Activated CD4-positive, alpha-beta memory T cell treated with anti-CD3 and anti-CD28 coated beads for 36 hours (primary cell): ENCODE results near the gene GSG1L. TPM values are rescaled to one million over a fixed set of nuclear protein-coding genes. Genes with fewer than 3 reads are reported as not detected.
"Not testable (repeated sequence)": the region's sequence is repeated elsewhere in the genome, so short reads cannot be mapped to it uniquely, and the experiment has no call there.

ENCODE experiments used
- CTCF ChIA-PET: fragments of 350-600 bp; sonication (Branson Sonifier 250); formaldehyde crosslinking; loops from one replicate; lab custom pipeline; 2021; ENCODE audit warnings: antibody characterized with exemption, inconsistent platforms; lab: Charles Lee
- POLR2A ChIA-PET: fragments of 350-600 bp; sonication (Branson Sonifier 250); formaldehyde crosslinking; loops from one replicate; lab custom pipeline; 2021; ENCODE audit warnings: antibody characterized with exemption; lab: Charles Lee
- DNase-seq: peaks from one replicate; pipeline ENCODE4 v3.0.0-alpha.2; 2020
- H3K27ac Mint-ChIP-seq: one replicate; pipeline ENCODE4 v1.8.0; 2021; ENCODE audit warnings: mixed read lengths
- H3K27me3 Mint-ChIP-seq: one replicate; pipeline ENCODE4 v1.8.0; 2021; ENCODE audit warnings: mixed read lengths
- H3K36me3 Mint-ChIP-seq: one replicate; pipeline ENCODE4 v1.8.0; 2021; ENCODE audit warnings: mixed read lengths
- H3K4me1 Mint-ChIP-seq: one replicate; pipeline ENCODE4 v1.8.0; 2021; ENCODE audit warnings: low read depth, mixed read lengths
- H3K4me3 Mint-ChIP-seq: one replicate; pipeline ENCODE4 v1.8.0; 2021; ENCODE audit warnings: mild to moderate bottlenecking, mixed read lengths
- H3K9me3 Mint-ChIP-seq: one replicate; pipeline ENCODE4 v1.8.0; 2021; ENCODE audit warnings: mixed read lengths
- intact Hi-C: fragments of 100-400 bp; cut with micrococcal nuclease; formaldehyde crosslinking; loops from one replicate; pipeline ENCODE4 v1.15.1; 2023
- total RNA-seq, 2 experiments: library from RNA; stranded (reverse); gene quantifications; one replicate each; pipeline ENCODE4 v1.2.3, GENCODE V29; 2021

The GSG1L gene
- total RNA-seq, 2 experiments from 2014 or later = 0.26 to 0.44 TPM

DNA sequence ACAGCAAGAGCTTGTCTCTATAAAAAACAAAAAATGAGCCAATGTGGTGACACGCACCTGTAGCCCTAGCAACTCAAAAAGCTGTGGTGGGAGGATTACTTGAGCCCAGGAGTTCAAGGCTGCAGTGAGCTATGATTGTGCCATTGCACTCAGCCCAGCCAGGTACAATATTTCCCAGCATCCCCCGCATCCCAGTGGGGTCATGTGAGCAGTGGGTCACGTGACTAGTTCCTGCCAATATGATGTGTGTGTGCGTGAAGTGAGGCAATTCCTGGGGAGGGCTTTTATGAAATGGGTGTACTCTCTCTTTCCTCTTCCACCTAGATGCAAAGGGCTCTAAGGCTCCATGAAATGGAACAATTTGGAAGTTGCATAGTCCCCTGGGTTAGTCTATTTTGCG is 81.3 kb downstream of the GSG1L start:
- no peak overlapping the region for H3K4me3 Mint-ChIP-seq
- no peaks in the 10 kb centered on the region for H3K36me3 Mint-ChIP-seq
- peaks cover 3% of the 10 kb centered on the region for H3K9me3 Mint-ChIP-seq
- peaks cover 1% of the 10 kb centered on the region for H3K27me3 Mint-ChIP-seq
- no peaks in the 10 kb centered on the region for H3K4me1 Mint-ChIP-seq
- no peak overlapping the region for H3K27ac Mint-ChIP-seq
- POLR2A ChIA-PET = no interaction called here
- intact Hi-C loops = no loop called here
- no peak for DNase-seq
- CTCF ChIA-PET = no interaction called here

DNA sequence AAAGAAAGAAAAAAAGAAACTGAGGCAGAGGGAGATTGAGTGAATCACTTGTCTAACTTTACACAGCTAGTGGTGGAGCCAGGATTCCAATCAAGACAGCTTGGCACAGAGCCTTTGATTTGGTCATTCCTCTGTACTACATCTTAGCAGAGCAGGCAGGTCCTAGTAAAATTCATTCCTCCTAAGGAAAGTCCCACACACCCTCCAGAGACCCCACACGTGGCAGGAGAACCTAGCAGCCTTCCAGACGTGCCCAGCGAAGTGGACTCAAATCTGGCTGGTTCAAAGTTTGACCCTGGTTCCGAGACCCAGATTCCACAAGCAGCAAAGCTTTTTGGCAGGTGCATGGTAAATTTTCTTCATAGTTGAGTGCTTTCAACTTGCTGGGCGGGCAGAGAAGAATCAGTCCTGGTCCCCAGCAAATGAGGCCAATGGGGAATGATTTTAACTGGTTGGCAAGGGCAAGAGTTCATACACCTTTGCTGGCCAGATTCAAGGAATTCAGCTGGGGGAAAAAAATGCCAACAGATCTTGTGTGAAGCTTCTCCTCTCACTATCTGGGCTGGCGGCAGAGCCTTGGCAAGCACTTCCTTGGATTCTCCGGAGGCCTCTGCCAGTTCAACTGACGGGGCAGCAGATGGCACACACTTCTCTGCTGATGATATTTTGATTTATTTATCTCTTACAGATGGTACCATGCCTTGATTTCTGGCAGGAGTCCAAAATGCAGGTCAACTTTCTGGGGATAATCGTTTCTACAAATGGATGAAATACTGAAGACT is 82.4 kb downstream of the GSG1L start:
- intact Hi-C loops = no loop called here
- POLR2A ChIA-PET = no interaction called here
- peaks cover 7% of the 10 kb centered on the region for H3K27me3 Mint-ChIP-seq
- H3K9me3 Mint-ChIP-seq = peaks cover 3% of the 10 kb centered on the region
- CTCF ChIA-PET = no interaction called here
- no peak overlapping the region for H3K4me3 Mint-ChIP-seq
- DNase-seq = no peak
- no peaks in the 10 kb centered on the region for H3K4me1 Mint-ChIP-seq
- no peaks in the 10 kb centered on the region for H3K36me3 Mint-ChIP-seq
- no peak overlapping the region for H3K27ac Mint-ChIP-seq

DNA sequence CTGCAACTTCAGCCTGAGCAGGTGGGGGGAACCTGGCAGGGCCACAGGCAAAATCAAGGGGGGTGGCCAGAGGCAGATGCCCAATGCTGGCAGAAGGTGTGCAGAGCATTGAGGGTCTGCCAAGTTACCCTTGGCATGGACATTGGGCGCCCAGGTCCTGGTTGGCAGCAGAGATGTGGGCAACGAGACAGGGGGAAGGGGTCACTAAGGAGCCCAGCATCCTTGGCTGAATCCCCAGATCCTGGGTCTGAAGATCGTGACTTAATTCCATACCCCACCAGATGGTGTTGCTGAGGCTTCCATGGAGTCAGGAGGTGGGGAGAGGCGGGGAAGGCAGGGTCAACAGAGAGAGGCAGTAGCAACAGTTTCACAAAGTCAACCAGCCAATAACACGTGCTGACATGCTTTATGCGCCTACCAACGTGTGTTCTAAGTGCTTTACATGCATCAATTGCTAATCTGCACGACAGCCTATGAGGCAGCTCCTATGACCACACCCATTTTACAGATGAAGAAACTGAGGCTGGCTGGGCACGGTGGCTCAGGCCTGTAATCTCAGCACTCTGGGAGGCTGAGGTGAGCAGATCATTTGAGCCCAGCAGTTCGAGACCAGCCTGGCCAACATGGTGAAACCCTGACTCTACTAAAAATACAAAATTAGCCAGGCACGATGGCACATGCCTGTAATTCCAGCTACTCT is 83.3 kb downstream of the GSG1L start:
- no peak for DNase-seq
- Mint-ChIP-seq H3K9me3 (peaks cover 3% of the 10 kb centered on the region), H3K4me1 (no peaks in the 10 kb centered on the region), H3K27ac (no peak overlapping the region), H3K36me3 (no peaks in the 10 kb centered on the region), H3K27me3 (peaks cover 7% of the 10 kb centered on the region), H3K4me3 (no peak overlapping the region)
- ChIA-PET POLR2A (no interaction called here), CTCF (no interaction called here)
- intact Hi-C loops = no loop called here

DNA sequence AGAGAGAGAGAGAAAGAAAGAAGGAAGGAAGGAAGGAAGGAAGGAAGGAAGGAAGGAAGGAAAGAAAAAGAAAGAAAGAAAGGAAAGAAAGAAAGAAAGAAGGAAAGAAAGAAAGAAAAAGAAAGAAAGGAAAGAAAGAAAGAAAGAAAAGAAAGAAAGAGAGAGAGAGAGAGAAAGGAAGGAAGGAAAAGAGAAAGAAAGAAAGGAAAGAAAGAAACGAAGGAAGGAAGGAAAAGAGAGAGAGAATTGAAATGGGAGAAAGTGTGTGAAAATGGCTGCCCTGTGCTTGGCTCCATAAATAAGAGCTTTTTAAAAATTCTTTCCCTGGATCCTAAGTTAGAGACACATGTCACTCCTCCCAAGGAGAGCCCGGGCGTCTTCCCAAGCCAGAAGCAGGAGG is 83.8 kb downstream of the GSG1L start:
- H3K27ac Mint-ChIP-seq, H3K9me3 Mint-ChIP-seq, H3K36me3 Mint-ChIP-seq, H3K4me1 Mint-ChIP-seq, intact Hi-C loops, DNase-seq, H3K27me3 Mint-ChIP-seq, H3K4me3 Mint-ChIP-seq, CTCF ChIA-PET, POLR2A ChIA-PET: not testable (repeated sequence)

DNA sequence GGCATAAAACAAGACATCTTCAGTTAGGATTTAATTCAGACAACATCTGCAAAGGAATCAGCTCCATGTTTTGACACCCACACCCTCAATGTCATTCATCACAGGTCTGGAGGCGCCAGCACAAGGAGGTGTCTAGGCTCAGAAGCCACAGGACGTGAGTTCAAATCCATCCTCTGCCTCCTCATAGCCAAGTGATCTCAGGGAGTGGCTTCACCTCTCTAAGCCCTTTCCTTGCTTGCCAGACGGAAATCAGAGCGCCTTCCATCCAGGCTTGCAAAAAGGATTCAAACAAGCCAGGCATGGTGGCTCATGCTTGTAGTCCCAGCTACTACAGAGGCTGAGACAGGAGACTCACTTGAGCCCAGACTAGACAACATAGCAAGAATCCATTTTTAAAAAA is 84.6 kb downstream of the GSG1L start:
- ChIA-PET POLR2A (no interaction called here), CTCF (no interaction called here)
- DNase-seq = no peak
- Mint-ChIP-seq H3K27me3 (peaks cover 7% of the 10 kb centered on the region), H3K9me3 (peaks cover 3% of the 10 kb centered on the region), H3K36me3 (no peaks in the 10 kb centered on the region), H3K4me3 (no peak overlapping the region), H3K27ac (no peak overlapping the region), H3K4me1 (no peaks in the 10 kb centered on the region)
- intact Hi-C loops = no loop called here

DNA sequence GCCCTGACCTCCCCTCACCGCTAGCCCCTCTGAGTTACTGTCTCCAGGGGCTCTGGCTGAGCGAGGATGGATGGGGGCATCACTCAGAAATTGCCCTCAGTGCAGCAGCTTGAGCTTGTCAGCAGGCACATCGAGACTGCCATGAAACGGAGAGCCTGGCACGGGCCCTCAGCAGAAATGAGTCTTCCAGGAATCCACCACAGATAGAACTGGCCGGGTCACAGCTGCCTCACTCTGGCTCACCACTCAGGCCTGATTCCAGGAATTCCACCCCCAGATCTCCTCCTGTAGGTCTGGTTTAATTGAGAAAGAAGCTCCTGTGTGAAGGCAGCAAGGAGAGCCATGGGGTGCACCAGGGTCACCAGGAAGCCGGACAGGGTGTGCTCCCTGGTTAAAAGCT is 85.5 kb downstream of the GSG1L start:
- ChIA-PET POLR2A (no interaction called here), CTCF (interaction anchor here (1.0 kb wide), 1 partner anchor 93 kb away, joined by 3 read pairs; no protein-coding TSS in a partner anchor)
- no peak overlapping the region for H3K4me3 Mint-ChIP-seq
- peaks cover 3% of the 10 kb centered on the region for H3K9me3 Mint-ChIP-seq
- no peaks in the 10 kb centered on the region for H3K4me1 Mint-ChIP-seq
- no peak for DNase-seq
- H3K36me3 Mint-ChIP-seq = no peaks in the 10 kb centered on the region
- intact Hi-C loops = no loop called here
- H3K27ac Mint-ChIP-seq = no peak overlapping the region
- H3K27me3 Mint-ChIP-seq = peaks cover 7% of the 10 kb centered on the region

DNA sequence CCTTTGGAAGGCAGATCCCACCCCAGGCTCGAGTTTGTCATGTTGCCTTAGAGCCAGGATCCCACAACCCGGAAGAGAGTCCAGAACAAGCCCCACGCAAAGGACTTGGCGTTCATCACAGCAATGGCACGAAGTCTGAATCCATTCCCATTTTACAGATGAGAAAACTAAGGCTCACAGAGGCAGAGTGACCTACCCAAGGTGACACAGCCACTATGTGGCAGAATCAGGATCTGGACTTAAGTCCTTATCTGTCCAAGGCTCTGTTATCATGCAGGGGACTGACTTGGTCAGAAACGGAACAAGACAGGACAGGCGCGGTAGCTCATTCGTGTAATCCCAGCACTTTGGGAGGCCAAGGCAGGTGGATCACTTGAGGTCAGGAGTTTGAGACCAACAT is 86.5 kb downstream of the GSG1L start:
- ChIA-PET POLR2A (no interaction called here), CTCF (interaction anchor here (1.0 kb wide), 1 partner anchor 94 kb away, joined by 3 read pairs; no protein-coding TSS in a partner anchor)
- no peak for DNase-seq
- no peak overlapping the region for H3K4me3 Mint-ChIP-seq
- H3K4me1 Mint-ChIP-seq = peaks cover 4% of the 10 kb centered on the region
- no peaks in the 10 kb centered on the region for H3K36me3 Mint-ChIP-seq
- H3K27ac Mint-ChIP-seq = no peak overlapping the region
- intact Hi-C loops = no loop called here
- H3K27me3 Mint-ChIP-seq = peaks cover 7% of the 10 kb centered on the region
- H3K9me3 Mint-ChIP-seq = no peaks in the 10 kb centered on the region

DNA sequence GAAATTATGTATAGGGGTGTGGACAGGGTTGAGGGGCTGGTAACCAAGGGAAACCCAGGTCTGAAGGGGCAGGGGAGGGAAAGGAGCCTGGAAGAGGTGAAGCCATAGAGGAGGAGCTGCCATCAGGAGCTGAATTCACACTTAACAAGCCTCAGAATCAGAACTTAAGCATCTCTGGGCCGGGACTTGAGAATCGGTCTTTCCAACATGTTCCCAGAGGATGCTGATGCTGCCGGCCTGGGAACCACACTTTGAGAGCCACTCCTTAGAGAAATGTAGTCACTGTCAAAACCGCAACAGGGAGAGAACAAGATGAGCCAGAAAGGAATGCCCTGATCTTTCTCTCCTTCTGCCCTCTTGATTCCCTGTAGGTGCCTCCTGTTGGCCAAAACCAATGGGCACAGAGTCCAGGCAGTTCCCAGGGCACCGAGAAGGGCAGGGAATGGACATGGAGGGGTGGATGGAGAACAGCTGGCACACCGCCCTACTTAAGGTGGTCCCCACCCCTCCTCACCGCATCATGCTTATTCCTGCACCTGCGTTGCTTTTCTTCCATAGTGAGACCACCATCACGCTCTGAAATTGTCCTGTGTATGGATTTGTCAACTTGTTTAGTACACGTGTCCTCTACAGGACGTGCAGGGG is 88.5 kb downstream of the GSG1L start:
- Mint-ChIP-seq H3K4me1 (peaks cover 4% of the 10 kb centered on the region), H3K9me3 (no peaks in the 10 kb centered on the region), H3K27ac (no peak overlapping the region), H3K4me3 (no peak overlapping the region), H3K36me3 (no peaks in the 10 kb centered on the region), H3K27me3 (peaks cover 7% of the 10 kb centered on the region)
- ChIA-PET POLR2A (interaction anchor here (0.5 kb wide), 1 partner anchor 12 kb away, joined by 3 read pairs; no protein-coding TSS in a partner anchor), CTCF (interaction anchor here (5.1 kb wide), 1 partner anchor 95 kb away, joined by 92 read pairs; no protein-coding TSS in a partner anchor)
- intact Hi-C loops = no loop called here
- no peak for DNase-seq

DNA sequence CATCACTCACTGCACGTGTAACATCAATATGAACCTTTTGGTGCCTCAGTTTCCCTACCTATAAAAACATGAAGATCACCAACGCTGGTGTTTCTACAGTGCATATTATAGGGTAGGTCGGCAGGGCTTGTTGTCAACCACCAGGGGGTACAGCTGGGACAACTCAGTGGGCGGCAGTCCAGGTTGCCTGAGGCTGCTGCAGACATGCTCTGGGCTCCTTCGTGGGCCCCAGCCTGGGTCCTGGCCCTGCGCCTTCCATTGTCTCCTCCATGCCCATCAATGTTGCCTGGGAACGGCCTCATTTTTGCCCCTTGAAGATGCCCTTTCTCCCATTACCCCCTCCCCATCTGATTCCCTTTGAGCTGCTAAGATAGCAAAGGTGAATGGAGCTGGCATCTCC is 89.8 kb downstream of the GSG1L start:
- intact Hi-C loops = no loop called here
- peaks cover 4% of the 10 kb centered on the region for H3K4me1 Mint-ChIP-seq
- H3K27me3 Mint-ChIP-seq = peaks cover 7% of the 10 kb centered on the region
- no peak for DNase-seq
- H3K9me3 Mint-ChIP-seq = no peaks in the 10 kb centered on the region
- no peak overlapping the region for H3K4me3 Mint-ChIP-seq
- CTCF ChIA-PET = interaction anchor here (3.1 to 5.1 kb wide), 2 partner anchors 96 to 244 kb away, joined by 65 to 92 read pairs; no protein-coding TSS in a partner anchor
- POLR2A ChIA-PET = no interaction called here
- H3K27ac Mint-ChIP-seq = no peak overlapping the region
- H3K36me3 Mint-ChIP-seq = no peaks in the 10 kb centered on the region

DNA sequence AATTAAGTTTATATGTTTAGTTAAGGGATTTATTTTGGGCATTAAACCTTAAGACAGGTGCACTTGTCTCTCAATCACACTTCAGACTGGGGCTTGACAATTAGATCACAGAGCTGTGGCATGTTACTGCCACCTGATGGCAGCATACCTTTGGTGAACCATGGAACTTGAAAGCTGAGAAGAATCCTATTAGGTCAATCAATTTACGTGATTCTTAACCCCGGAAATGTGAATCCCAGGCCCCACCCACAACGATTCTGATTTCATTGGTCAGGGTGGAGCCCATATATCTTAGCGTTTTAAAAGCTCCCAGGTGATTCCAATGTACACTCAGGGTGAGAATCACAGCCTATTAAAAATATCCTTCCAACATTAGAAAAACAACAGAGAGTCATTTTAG is 91.0 kb downstream of the GSG1L start:
- POLR2A ChIA-PET = interaction anchor here (0.5 kb wide), 1 partner anchor 409 kb away, joined by 3 read pairs; no protein-coding TSS in a partner anchor
- CTCF ChIA-PET = interaction anchor here (0.6 to 5.1 kb wide), 17 partner anchors 10 to 1038 kb away, joined by 3 to 92 read pairs (median 4); partner anchors contain the start of gene GSG1L

DNA sequence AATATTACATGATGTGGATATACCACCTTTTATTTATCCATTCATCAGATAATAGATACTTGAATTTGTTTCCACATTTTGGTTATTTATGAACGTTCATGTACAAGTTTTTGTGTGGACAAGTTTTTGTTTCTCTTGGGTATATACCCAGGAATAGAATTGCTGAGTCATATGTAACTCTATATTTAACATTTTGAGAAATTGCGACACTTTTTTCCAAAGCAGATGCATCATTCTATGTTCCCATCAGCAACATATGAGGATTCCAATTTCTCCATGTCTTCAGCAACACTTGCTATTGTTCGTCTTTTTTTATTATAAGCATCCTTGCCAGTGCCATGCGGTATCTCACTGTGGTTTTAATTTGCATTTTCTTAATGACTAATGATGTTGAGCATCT is 93.9 kb downstream of the GSG1L start:
- intact Hi-C loops = no loop called here
- Mint-ChIP-seq H3K9me3 (no peaks in the 10 kb centered on the region), H3K27ac (no peak overlapping the region), H3K36me3 (no peaks in the 10 kb centered on the region), H3K4me1 (peaks cover 4% of the 10 kb centered on the region), H3K4me3 (no peak overlapping the region), H3K27me3 (no peaks in the 10 kb centered on the region)
- CTCF ChIA-PET = interaction anchor here (1.8 kb wide), 1 partner anchor 249 kb away, joined by 7 read pairs; no protein-coding TSS in a partner anchor
- POLR2A ChIA-PET = no interaction called here
- no peak for DNase-seq

More for the DNA sequence above, 91.0 kb downstream of the GSG1L start:
- peak; percentile 58 for DNase-seq
- Mint-ChIP-seq H3K9me3 (no peaks in the 10 kb centered on the region), H3K4me3 (no peak overlapping the region), H3K27me3 (peaks cover 5% of the 10 kb centered on the region), H3K27ac (no peak overlapping the region), H3K4me1 (peaks cover 4% of the 10 kb centered on the region), H3K36me3 (no peaks in the 10 kb centered on the region)
- intact Hi-C loops = loop anchor here (1.0 kb wide), 1 partner anchor 99 kb away; no protein-coding TSS in a partner anchor

DNA sequence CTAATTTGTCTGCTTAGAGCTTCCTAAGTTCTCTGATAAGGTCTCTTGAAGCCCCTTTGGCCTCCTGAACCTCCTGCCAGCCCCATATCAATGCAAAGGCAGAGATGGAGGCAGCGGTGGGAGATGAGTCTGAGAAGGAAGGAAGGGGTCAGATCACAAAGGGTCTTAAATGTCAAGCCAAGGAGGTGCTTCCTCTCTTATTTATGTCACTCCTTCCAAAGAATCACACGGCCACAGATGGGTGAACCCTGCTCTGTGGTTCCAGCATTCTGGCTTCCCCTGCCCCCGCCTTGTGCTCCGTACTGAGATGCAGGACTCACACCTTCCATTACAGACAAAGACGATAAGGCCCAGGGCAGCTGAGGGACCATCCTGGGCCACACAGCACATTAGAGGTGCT is 96.3 kb downstream of the GSG1L start:
- ChIA-PET POLR2A (no interaction called here), CTCF (interaction anchor here (0.9 kb wide), 1 partner anchor 251 kb away, joined by 3 read pairs; no protein-coding TSS in a partner anchor)
- no peaks in the 10 kb centered on the region for H3K4me1 Mint-ChIP-seq
- no peak for DNase-seq
- H3K27me3 Mint-ChIP-seq = peaks cover 3% of the 10 kb centered on the region
- H3K4me3 Mint-ChIP-seq = no peak overlapping the region
- H3K36me3 Mint-ChIP-seq = no peaks in the 10 kb centered on the region
- intact Hi-C loops = no loop called here
- H3K27ac Mint-ChIP-seq = no peak overlapping the region
- no peaks in the 10 kb centered on the region for H3K9me3 Mint-ChIP-seq
